Daoy (cell line): ENCODE results near the gene IL1R2. TPM values are rescaled to one million over a fixed set of nuclear protein-coding genes. Genes with fewer than 3 reads are reported as not detected.

Experiments used
- DNase-seq: peaks from one replicate; pipeline ENCODE4 v3.0.0-alpha.2; 2015; ENCODE audit warnings: low read depth
- total RNA-seq: library from RNA; depleted of rRNA; stranded (reverse); fragments of >200 nt; shearing (Covaris generic); gene quantifications from 2 replicates; pipeline ENCODE4 v1.2.3, GENCODE V29; 2014

Gene IL1R2
- total RNA-seq, 1 experiment from 2014 or later = not detected

- no peak for DNase-seq
Observed at GRCh38 chr2:102042196-102043081, 50.7 kb downstream of the IL1R2 start.

- DNase-seq = no peak
Observed at GRCh38 chr2:102043560-102043959, 51.8 kb downstream of the IL1R2 start.

GRCh38 chr2:102044235-102044896 is 52.6 kb downstream of the IL1R2 start:
- DNase-seq = no peak

GRCh38 chr2:102044967-102045489 is 53.3 kb downstream of the IL1R2 start:
- no peak for DNase-seq

- no peak for DNase-seq
Observed at GRCh38 chr2:102045697-102046096, 53.9 kb downstream of the IL1R2 start.

- DNase-seq = no peak
Observed at GRCh38 chr2:102046135-102046986, 54.6 kb downstream of the IL1R2 start.

- no peak for DNase-seq
Observed at GRCh38 chr2:102048465-102048864, 56.7 kb downstream of the IL1R2 start.

- no peak for DNase-seq
Observed at GRCh38 chr2:102049756-102050443, 58.1 kb downstream of the IL1R2 start.

GRCh38 chr2:102050854-102051391 is 59.2 kb downstream of the IL1R2 start:
- no peak for DNase-seq

- peak; percentile 56 for DNase-seq
Observed at GRCh38 chr2:102051692-102052277, 60.0 kb downstream of the IL1R2 start.

GRCh38 chr2:102052365-102052764 is 60.6 kb downstream of the IL1R2 start:
- no peak for DNase-seq

GRCh38 chr2:102053096-102053495 is 61.3 kb downstream of the IL1R2 start:
- DNase-seq = no peak

- no peak for DNase-seq
Observed at GRCh38 chr2:102055346-102055990, 63.7 kb downstream of the IL1R2 start.

- no peak for DNase-seq
Observed at GRCh38 chr2:102056079-102056581, 64.4 kb downstream of the IL1R2 start.

- DNase-seq = no peak
Observed at GRCh38 chr2:102057502-102058292, 65.9 kb downstream of the IL1R2 start.

- DNase-seq = no peak
Observed at GRCh38 chr2:102058293-102058833, 66.6 kb downstream of the IL1R2 start.

GRCh38 chr2:102059151-102059550 is 67.4 kb downstream of the IL1R2 start:
- DNase-seq = no peak

- DNase-seq = no peak
Observed at GRCh38 chr2:102060047-102060446, 68.3 kb downstream of the IL1R2 start.

GRCh38 chr2:102060792-102061191 is 69.0 kb downstream of the IL1R2 start:
- no peak for DNase-seq
